HG02973 (cell line): ENCODE measurements around the gene KRTAP5-5.

ENCODE experiments used
- ATAC-seq: cut with Tn5 transposase; IDR thresholded peaks from one replicate; pipeline ENCODE4 v1.9.1; 2021; ENCODE audit warnings: moderate library complexity; ENCODE audit not compliant: unreplicated experiment

Gene KRTAP5-5

DNA sequence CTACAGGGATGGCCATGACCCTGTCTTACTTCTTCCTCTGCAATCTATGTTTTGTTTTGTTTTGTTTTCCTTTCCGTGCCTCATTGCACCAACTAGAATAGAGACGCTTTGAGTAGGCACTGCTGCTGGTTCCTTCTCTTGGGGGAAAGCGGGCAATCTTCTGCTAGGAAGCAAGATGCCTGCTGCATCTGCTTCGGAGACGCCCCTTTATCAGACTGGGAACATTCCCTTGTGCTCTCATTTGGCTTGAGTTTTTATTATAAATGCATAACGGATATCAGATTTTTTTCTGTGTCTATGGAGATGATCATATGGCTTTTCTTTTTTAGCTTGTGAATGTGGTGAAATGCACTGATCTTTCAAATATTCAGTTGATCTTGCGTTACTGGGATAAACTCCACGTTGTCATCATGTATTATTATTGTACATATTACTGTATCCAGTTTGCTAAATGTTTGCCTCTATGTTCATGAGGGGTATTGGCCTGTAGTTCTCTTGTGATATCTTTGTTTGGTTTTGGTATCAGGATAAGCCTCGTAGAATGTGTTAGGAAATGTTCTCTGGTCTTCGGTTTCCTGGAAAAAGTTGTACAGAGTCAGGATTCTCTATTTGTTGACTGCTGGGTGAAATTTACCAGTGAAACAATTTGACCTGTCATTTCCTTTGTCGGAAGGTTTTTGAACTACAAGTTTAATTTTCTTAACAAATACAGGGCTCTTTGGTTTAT, 44.0 kb downstream of the KRTAP5-5 start:
- no peak for ATAC-seq

- ATAC-seq = no peak
Measured at GRCh38 chr11:1674173-1675131, 44.9 kb downstream of the KRTAP5-5 start.

DNA sequence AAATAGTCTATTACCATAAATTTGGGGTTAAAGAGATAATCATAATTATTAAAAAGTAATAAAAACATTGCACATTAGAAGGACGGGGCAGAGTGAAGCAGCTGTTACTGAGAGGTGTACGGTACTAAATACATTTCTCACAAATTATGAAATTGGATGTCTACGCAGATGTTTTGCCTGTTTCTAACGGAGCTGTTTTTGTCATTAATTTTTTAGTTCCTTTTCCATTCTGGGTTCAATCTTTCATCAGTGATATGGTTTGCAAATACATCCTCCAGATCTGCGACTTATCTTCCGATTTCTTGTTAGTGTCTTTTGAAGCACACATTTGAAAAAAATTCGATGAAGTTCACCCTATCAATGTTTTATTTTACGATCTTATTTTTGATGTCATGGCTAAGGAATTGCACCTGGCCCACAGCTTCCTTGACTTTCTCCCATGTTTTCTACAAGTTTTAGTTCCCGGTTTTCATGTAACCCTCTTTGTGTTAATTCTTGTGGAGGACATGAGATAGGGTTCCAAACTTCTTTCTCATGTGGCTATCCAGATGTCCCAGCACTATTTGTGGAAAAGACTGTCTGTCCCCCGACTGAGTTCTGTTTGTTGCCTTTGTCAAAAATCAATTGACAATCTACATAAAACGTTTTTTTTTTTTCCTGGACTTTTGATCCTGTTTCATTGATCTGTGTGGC, 46.1 kb downstream of the KRTAP5-5 start:
- no peak for ATAC-seq

GRCh38 chr11:1676229-1676740, 46.7 kb downstream of the KRTAP5-5 start:
- no peak for ATAC-seq

DNA sequence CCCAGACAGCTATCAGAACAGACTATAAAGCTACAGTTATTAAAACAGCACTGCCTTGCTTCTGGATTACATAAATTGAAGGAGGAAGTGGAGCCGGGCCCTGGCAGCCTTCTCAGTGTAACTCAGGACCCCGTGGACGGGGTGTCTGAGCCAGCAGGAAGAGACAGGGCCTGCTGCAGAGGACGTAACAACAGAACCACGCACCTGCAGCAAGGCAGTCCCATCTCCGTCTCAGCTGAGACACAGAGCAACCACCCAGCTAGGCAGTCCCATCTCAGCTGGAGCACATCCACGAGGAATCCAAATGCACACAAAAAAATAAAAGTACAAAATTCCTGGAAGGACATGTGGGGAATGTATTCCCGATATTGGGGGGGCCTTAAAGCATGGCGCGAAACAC, 50.3 kb downstream of the KRTAP5-5 start:
- no peak for ATAC-seq
